CD14-positive monocyte (primary cell): ENCODE data around the gene NKX6-2. TPM values are rescaled to one million over a fixed set of nuclear protein-coding genes. Genes with fewer than 3 reads are reported as not detected.

ENCODE experiments used
- DNase-seq, 3 donors: peaks; one replicate each; pipeline ENCODE4 v3.0.0-alpha.2; 2011 to 2022
- H2AFZ ChIP-seq: 2 replicates; pipeline ENCODE4 v1.6.0; 2012; ENCODE audit warnings: mild to moderate bottlenecking, low read depth, low read length, inconsistent platforms; ENCODE audit not compliant: insufficient read depth, poor library complexity, severe bottlenecking
- H3K27ac ChIP-seq, 2 donors: 1 replicate in 1 of 2; 2 replicates in 1 of 2; pipeline ENCODE4 v1.5.1; 2012 to 2013; ENCODE audit warnings: low read length in 2 of 2, control low read depth in 1 of 2, inconsistent platforms in 1 of 2, low read depth in 1 of 2, mild to moderate bottlenecking in 1 of 2
- H3K27me3 ChIP-seq, 2 donors: one replicate each; pipeline versions ENCODE4 v1.6.0 to v1.6.1; 2011 to 2013; ENCODE audit warnings: low read length in 2 of 2; ENCODE audit not compliant: control insufficient read depth in 2 of 2, insufficient read depth in 2 of 2
- H3K36me3 ChIP-seq, 2 donors: replicated peaks in 1 of 2; 1 replicate in 1 of 2; 2 replicates in 1 of 2; pipeline versions ENCODE4 v1.5.1 to v1.6.1; 2012 to 2013; ENCODE audit warnings: low read length in 2 of 2, control low read depth in 1 of 2, inconsistent platforms in 1 of 2, mild to moderate bottlenecking in 1 of 2; ENCODE audit not compliant: insufficient read depth in 2 of 2, control insufficient read depth in 1 of 2
- H3K4me1 ChIP-seq, 2 donors: 1 replicate in 1 of 2; 2 replicates in 1 of 2; pipeline versions ENCODE4 v1.5.1 to v1.6.1; 2012 to 2013; ENCODE audit warnings: low read length in 2 of 2, control low read depth in 1 of 2, inconsistent platforms in 1 of 2, mild to moderate bottlenecking in 1 of 2, moderate library complexity in 1 of 2; ENCODE audit not compliant: insufficient read depth in 2 of 2, control insufficient read depth in 1 of 2
- H3K4me2 ChIP-seq: replicated peaks from 2 replicates; pipeline ENCODE3; 2012; ENCODE audit warnings: low read length, moderate library complexity, mild to moderate bottlenecking; ENCODE audit not compliant: poor library complexity, severe bottlenecking; ENCODE audit errors: extremely low read depth
- H3K4me3 ChIP-seq, 3 experiments: fragments of 200-600 bp in 1 of 3; sonication (generic) in 1 of 3; replicated peaks in 1 of 3; 1 replicate in 2 of 3; 2 replicates in 1 of 3; pipeline ENCODE4 v1.5.1; 2011 to 2013; ENCODE audit warnings: low read length in 3 of 3, mild to moderate bottlenecking in 3 of 3, control low read depth in 2 of 3, low read depth in 2 of 3, inconsistent platforms in 1 of 3, moderate library complexity in 1 of 3
- H3K79me2 ChIP-seq: 2 replicates; pipeline ENCODE4 v1.6.0; 2012; ENCODE audit warnings: mild to moderate bottlenecking, control low read depth, inconsistent platforms, low read length, moderate library complexity; ENCODE audit not compliant: insufficient read depth
- H3K9ac ChIP-seq: 2 replicates; pipeline ENCODE4 v1.6.0; 2017; ENCODE audit warnings: low read length, mild to moderate bottlenecking; ENCODE audit not compliant: insufficient read depth, poor library complexity, severe bottlenecking
- H3K9me3 ChIP-seq, 2 donors: replicated peaks in 1 of 2; 1 replicate in 1 of 2; 2 replicates in 1 of 2; pipeline versions ENCODE4 v1.5.1 to v1.6.1; 2012 to 2013; ENCODE audit warnings: low read length in 2 of 2, control low read depth in 1 of 2; ENCODE audit not compliant: control insufficient read depth in 1 of 2, insufficient read depth in 1 of 2
- H4K20me1 ChIP-seq: 2 replicates; pipeline ENCODE4 v1.6.0; 2012; ENCODE audit warnings: mild to moderate bottlenecking, low read length, control low read depth, moderate library complexity; ENCODE audit not compliant: insufficient read depth
- H3K27ac Mint-ChIP-seq, 7 donors: one replicate each; pipeline ENCODE4 v1.8.0; 2020; ENCODE audit warnings: mild to moderate bottlenecking in 7 of 7, mixed read lengths in 7 of 7, moderate library complexity in 6 of 7, inconsistent platforms in 2 of 7
- H3K27me3 Mint-ChIP-seq, 3 donors: one replicate each; pipeline ENCODE4 v1.8.0; 2021 to 2022; ENCODE audit warnings: low read depth in 3 of 3, mild to moderate bottlenecking in 3 of 3, mixed read lengths in 3 of 3, moderate library complexity in 3 of 3, inconsistent platforms in 1 of 3
- H3K36me3 Mint-ChIP-seq, 2 donors: one replicate each; pipeline ENCODE4 v1.8.0; 2020; ENCODE audit warnings: mixed read lengths in 2 of 2, inconsistent platforms in 1 of 2, mild to moderate bottlenecking in 1 of 2
- H3K4me1 Mint-ChIP-seq: one replicate; pipeline ENCODE4 v1.8.0; 2020; ENCODE audit warnings: mild to moderate bottlenecking, mixed read lengths
- H3K4me3 Mint-ChIP-seq, 2 donors: one replicate each; pipeline ENCODE4 v1.8.0; 2020; ENCODE audit warnings: mild to moderate bottlenecking in 2 of 2, mixed read lengths in 2 of 2, moderate library complexity in 1 of 2
- H3K9me3 Mint-ChIP-seq, 7 donors: one replicate each; pipeline ENCODE4 v1.8.0; 2020 to 2022; ENCODE audit warnings: mixed read lengths in 7 of 7, mild to moderate bottlenecking in 6 of 7, moderate library complexity in 6 of 7, inconsistent platforms in 2 of 7
- CTCF ChIP-seq: fragments of 200-600 bp; IDR thresholded peaks from one replicate; pipeline ENCODE4 v1.8.0; 2022; ENCODE audit warnings: antibody characterized with exemption, mild to moderate bottlenecking
- WGBS: methylation state at CpG from one replicate; pipeline ENCODE4 v1.1.5; 2013; ENCODE audit warnings: missing lambda C conversion rate; ENCODE audit not compliant: insufficient coverage; 5-methylcytosine and 5-hydroxymethylcytosine counted together
- intact Hi-C, 2 donors: fragments of 100-400 bp; cut with micrococcal nuclease; formaldehyde crosslinking; loops; one replicate each; pipeline versions ENCODE4 v1.15.0 to v1.15.1; 2023
- polyA plus RNA-seq, 3 donors: library from polyadenylated mRNA; depleted of rRNA in 1 of 3; unstranded in 2 of 3; stranded (reverse) in 1 of 3; fragments of 300-500 nt in 2 of 3; fragments of >200 nt in 1 of 3; fragmentation: Illumina TruSeq in 2 of 3; gene quantifications; 1 replicate in 2 of 3; 2 replicates in 1 of 3; pipeline ENCODE4 v1.2.3, GENCODE V29; 2012 to 2021

The NKX6-2 gene
- polyA plus RNA-seq, 3 donors = not detected

- no peak for DNase-seq
- Histone ChIP-seq H4K20me1 (no peaks in the 10 kb centered on the region), H3K4me3 (no peak overlapping the region), H3K4me2 (no peak overlapping the region), H3K9me3 (no peaks in the 10 kb centered on the region), H2AFZ (no peak overlapping the region), H3K79me2 (no peaks in the 10 kb centered on the region), H3K4me1 (no peaks in the 10 kb centered on the region), H3K27me3 (no peaks in the 10 kb centered on the region), H3K9ac (no peak overlapping the region), H3K36me3 (peaks cover 14 to 48% of the 10 kb centered on the region in 2 donors), H3K27ac (no peak overlapping the region)
- peaks cover 0 to 2% (median 0%) of the 10 kb centered on the region in 3 donors for H3K27me3 Mint-ChIP-seq
- intact Hi-C loops = no loop called here
- H3K4me3 Mint-ChIP-seq = no peak overlapping the region
- no peaks in the 10 kb centered on the region for H3K9me3 Mint-ChIP-seq
- peaks cover 35 to 58% of the 10 kb centered on the region in 2 donors for H3K36me3 Mint-ChIP-seq
- H3K27ac Mint-ChIP-seq = peak overlapping the region in 2 of 7 donors; percentile 14 to 21
- no peak for TF ChIP-seq CTCF
- WGBS = 40% methylated on average over 1 of the region's 6 CpGs
- no peaks in the 10 kb centered on the region for H3K4me1 Mint-ChIP-seq
These were observed 45.4 kb downstream of the NKX6-2 start for GRCh38 chr10:132740588-132740987.

- Histone ChIP-seq H3K4me3 (no peak overlapping the region), H3K36me3 (peaks cover 18 to 56% of the 10 kb centered on the region in 2 donors), H3K79me2 (no peaks in the 10 kb centered on the region), H3K4me2 (no peak overlapping the region), H4K20me1 (no peaks in the 10 kb centered on the region), H3K27me3 (no peaks in the 10 kb centered on the region), H2AFZ (no peak overlapping the region), H3K9me3 (no peaks in the 10 kb centered on the region), H3K27ac (no peak overlapping the region), H3K4me1 (no peaks in the 10 kb centered on the region), H3K9ac (no peak overlapping the region)
- DNase-seq = no peak
- no peaks in the 10 kb centered on the region for H3K9me3 Mint-ChIP-seq
- WGBS = 100% methylated on average over 13 of the region's 14 CpGs
- H3K27ac Mint-ChIP-seq = no peak overlapping the region
- H3K27me3 Mint-ChIP-seq = peaks cover 0 to 4% (median 0%) of the 10 kb centered on the region in 3 donors
- H3K36me3 Mint-ChIP-seq = peaks cover 34 to 64% of the 10 kb centered on the region in 2 donors
- no peak for TF ChIP-seq CTCF
- H3K4me3 Mint-ChIP-seq = no peak overlapping the region
- intact Hi-C loops = no loop called here
- no peaks in the 10 kb centered on the region for H3K4me1 Mint-ChIP-seq
These were observed 46.7 kb downstream of the NKX6-2 start for GRCh38 chr10:132739225-132739613.
